ENCODE measurements around the gene SAE1.
A peak's percentile ranks its signal among the peaks of the same experiment; 100 is the strongest.
"Not testable (repeated sequence)": the region's sequence is repeated elsewhere in the genome, so short reads cannot be mapped to it uniquely, and the experiment has no call there.

The SAE1 gene

GRCh38 chr19:47130589-47131227 is at the start of gene SAE1:
Gene SAE1, plus strand, starts transcription at chr19:47130835. Its CDS starts 96 bp downstream, at chr19:47130931.
- peak; percentile 89 for DNase-seq

GRCh38 chr19:47081095-47081494 is 49.5 kb upstream of the SAE1 start:
- DNase-seq: no peak

- DNase-seq: no peak
These were observed 48.1 kb upstream of the SAE1 start for GRCh38 chr19:47082493-47082892.

GRCh38 chr19:47084879-47085439 is 45.7 kb upstream of the SAE1 start:
- no peak for DNase-seq

GRCh38 chr19:47086280-47086679 is 44.4 kb upstream of the SAE1 start:
- no peak for DNase-seq

- DNase-seq: no peak
These were observed 40.8 kb upstream of the SAE1 start for GRCh38 chr19:47089767-47090350.

GRCh38 chr19:47093254-47093653 is 37.4 kb upstream of the SAE1 start:
- DNase-seq: no peak

- DNase-seq: no peak
These were observed 36.8 kb upstream of the SAE1 start for GRCh38 chr19:47093841-47094240.

GRCh38 chr19:47094557-47095475 is 35.8 kb upstream of the SAE1 start:
- DNase-seq: no peak

- DNase-seq: no peak
These were observed 35.0 kb upstream of the SAE1 start for GRCh38 chr19:47095476-47096099.

- no peak for DNase-seq
These were observed 34.4 kb upstream of the SAE1 start for GRCh38 chr19:47096100-47096704.

- DNase-seq: no peak
These were observed 33.9 kb upstream of the SAE1 start for GRCh38 chr19:47096721-47097120.

GRCh38 chr19:47097396-47098201 is 33.0 kb upstream of the SAE1 start:
- DNase-seq: no peak

- DNase-seq: no peak
These were observed 32.0 kb upstream of the SAE1 start for GRCh38 chr19:47098608-47099007.

- DNase-seq: no peak
These were observed 31.0 kb upstream of the SAE1 start for GRCh38 chr19:47099576-47100050.

GRCh38 chr19:47100290-47100689 is 30.3 kb upstream of the SAE1 start:
- no peak for DNase-seq

- not testable (repeated sequence) for DNase-seq
These were observed 29.5 kb upstream of the SAE1 start for GRCh38 chr19:47101116-47101515.

- no peak for DNase-seq
These were observed 28.1 kb upstream of the SAE1 start for GRCh38 chr19:47102346-47103060.

GRCh38 chr19:47104680-47105079 is 26.0 kb upstream of the SAE1 start:
- no peak for DNase-seq

- no peak for DNase-seq
These were observed 24.8 kb upstream of the SAE1 start for GRCh38 chr19:47105874-47106273.

GRCh38 chr19:47106821-47107201 is 23.8 kb upstream of the SAE1 start:
- no peak for DNase-seq

Data from amniotic stem cell (primary cell).